Amniotic epithelial cell (primary cell): ENCODE measurements around the gene GALNT5.
A peak's percentile ranks its signal among the peaks of the same experiment; 100 is the strongest.
"Not testable (repeated sequence)": the region's sequence is repeated elsewhere in the genome, so short reads cannot be mapped to it uniquely, and the experiment has no call there.

Experiments
- DNase-seq: peaks from one replicate; pipeline ENCODE4 v3.0.0-alpha.2; 2010; ENCODE audit warnings: low read depth

GALNT5 gene, protein sequence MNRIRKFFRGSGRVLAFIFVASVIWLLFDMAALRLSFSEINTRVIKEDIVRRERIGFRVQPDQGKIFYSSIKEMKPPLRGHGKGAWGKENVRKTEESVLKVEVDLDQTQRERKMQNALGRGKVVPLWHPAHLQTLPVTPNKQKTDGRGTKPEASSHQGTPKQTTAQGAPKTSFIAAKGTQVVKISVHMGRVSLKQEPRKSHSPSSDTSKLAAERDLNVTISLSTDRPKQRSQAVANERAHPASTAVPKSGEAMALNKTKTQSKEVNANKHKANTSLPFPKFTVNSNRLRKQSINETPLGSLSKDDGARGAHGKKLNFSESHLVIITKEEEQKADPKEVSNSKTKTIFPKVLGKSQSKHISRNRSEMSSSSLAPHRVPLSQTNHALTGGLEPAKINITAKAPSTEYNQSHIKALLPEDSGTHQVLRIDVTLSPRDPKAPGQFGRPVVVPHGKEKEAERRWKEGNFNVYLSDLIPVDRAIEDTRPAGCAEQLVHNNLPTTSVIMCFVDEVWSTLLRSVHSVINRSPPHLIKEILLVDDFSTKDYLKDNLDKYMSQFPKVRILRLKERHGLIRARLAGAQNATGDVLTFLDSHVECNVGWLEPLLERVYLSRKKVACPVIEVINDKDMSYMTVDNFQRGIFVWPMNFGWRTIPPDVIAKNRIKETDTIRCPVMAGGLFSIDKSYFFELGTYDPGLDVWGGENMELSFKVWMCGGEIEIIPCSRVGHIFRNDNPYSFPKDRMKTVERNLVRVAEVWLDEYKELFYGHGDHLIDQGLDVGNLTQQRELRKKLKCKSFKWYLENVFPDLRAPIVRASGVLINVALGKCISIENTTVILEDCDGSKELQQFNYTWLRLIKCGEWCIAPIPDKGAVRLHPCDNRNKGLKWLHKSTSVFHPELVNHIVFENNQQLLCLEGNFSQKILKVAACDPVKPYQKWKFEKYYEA

DNA sequence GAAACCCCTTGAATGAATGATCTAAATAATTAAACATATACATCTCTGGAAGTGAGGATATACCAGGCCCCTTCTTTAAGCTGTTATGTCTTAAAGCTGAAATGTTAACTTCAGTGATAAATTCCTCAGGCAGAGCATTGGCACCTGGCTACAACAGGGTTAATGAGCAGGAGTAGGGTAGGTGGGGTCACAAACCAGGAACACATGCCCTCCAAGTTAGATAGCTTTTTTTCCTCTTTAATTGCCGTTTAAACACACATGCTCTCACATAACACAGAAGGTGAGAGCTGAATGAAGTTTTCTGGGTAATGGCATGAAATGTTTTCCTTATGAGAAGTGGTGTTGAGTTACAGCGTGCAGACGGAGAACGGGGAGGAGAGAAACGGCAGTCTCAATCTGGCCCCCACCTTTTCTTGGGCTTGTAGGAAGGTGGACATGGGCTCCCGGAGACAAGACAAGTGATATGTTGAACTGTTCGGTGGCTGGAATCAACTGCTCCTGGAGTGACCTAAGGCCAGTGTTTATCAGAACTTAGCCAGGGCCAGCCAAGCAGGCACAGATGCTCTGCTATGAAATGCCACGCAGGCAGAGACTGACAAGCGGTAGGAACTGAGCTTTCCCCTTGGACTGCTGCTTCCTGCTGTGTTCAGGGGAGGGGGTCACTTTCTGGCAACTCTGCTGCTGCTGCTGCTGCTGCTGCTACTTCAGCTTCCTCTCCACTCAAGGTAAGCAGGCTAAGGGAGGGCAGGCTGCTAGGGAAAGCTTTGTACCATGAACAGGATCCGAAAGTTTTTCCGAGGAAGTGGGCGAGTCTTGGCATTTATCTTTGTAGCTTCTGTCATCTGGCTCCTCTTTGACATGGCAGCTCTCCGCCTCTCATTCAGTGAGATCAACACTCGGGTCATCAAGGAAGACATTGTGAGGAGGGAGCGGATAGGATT is at the start of gene GALNT5:
Gene GALNT5, plus strand, starts transcription at position 394 of the 941 bp plus-strand sequence. Its CDS starts 378 bp downstream, at position 772.
- peak; percentile 20 for DNase-seq

DNA sequence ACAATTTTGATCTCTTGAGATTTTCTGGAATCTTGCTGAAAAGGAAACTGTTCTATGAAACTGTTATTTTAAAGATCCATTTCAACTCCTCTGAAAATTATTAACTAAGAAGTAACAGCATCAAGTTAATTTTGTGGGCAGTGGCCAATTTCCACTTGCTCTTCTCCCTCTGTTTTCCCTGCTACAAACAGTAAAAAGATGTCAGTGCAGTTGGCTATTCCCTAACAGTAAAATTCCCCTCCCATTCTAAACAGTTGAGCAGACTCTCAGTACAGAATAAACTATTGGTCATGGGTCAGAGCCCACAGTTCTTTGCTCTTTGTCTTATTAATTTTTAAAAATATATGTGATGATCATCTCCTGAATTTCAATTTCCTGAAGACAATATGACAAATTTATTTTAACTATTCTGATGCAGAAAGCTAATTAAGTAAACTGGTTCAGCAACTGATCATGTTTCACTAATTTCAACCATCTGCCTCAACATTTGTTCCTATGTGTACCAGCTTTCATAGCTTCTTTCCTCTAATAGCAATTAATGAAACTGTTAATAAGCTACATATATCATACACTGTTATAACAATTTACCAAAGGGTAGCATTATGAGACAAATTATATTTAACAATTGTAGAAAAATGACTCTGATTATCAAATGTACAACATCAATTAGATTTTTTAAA is 41.1 kb upstream of the GALNT5 start:
- DNase-seq = no peak

GRCh38 chr2:157217409-157217808 is 40.1 kb upstream of the GALNT5 start:
- DNase-seq = no peak

DNA sequence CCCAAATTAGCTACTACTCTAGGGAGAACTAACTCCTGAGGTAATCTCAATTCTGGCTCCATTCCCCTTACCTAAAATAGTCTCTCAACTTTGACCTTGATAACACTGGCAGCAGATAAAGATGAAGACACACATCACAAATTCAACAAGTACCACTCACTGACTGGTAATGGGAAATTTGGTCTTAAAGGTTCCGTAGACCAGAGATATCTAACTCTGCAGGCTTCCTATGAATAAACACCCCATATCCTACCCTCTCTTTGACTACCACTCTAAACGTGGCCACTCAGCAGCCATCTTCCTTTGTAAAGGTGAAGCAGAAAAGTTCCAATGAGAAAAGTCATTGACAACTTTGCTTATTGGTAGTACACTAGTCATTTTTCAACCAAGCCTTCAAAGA is 38.6 kb upstream of the GALNT5 start:
- DNase-seq = no peak

DNA sequence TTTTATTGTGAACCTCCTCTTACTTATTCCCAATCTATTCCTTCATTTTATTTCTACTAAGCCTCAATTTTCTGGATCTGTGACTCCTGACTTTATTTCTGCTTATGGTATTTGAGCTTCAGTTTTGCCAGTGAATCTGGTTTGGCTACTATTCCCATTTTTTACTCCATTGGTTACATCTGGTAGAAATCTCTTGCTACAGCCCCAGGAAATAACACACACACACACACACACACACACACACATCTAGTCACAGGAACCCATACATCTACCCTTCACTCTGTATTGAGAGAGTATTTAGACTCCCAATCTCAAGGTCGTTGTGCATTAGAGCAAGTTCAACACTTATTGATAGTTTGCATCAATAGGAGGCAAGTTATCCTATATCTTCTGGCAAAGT is 37.0 kb upstream of the GALNT5 start:
- DNase-seq = no peak

DNA sequence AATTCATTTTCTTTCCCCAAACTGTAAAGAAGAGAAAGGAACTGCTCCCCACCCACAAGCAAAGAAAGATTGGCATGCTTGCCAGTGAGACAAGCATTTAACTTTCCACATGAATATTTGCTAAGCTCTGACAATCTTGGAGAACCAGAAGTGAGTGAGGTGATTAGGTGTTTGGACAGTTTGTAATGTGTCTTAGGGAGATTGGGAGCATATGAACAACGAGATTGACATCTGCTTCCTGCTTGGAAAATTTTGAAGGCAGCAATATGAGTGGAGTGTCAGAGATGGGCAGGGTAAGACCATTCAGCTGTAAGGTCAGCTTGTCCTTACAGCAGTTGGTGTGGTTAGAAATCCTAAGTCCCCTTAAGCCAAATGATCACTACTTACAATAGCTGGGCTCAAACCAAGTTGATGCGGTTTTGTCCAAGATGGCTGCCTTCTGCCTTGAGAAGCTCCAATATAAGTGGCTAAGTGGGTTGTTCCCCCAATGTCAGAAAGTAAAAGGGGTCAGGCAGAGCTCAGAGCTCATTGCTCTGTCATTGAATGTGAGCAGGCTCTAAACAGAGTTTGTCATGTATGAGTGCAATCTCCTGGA is 36.0 kb upstream of the GALNT5 start:
- no peak for DNase-seq

DNA sequence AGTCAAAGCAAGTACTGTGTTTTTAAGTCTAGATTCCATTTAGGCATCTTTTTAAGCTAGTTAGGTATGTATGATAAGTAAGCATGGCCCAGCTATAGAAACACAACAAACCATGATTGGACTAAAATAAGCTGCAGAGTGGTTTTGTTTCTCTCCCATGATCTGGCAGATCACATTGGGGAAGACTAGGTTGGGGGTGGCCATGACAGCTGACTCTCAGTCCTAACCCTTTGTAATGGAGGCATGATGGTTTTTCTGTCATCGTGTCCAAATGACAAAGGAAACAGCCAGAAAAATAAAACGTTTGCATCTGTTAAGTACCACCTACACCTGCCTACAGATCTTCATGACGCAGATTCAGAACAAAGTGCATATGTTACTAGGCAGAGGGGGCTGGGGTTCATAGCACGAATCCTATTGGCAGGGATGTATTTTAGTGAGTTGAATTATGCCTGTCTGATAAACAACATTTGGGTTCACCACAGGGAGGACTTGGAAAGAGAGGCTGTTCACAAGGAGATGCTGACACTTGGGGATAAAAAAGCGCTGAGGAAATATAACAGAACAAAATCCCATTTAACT is 33.8 kb upstream of the GALNT5 start:
- no peak for DNase-seq

DNA sequence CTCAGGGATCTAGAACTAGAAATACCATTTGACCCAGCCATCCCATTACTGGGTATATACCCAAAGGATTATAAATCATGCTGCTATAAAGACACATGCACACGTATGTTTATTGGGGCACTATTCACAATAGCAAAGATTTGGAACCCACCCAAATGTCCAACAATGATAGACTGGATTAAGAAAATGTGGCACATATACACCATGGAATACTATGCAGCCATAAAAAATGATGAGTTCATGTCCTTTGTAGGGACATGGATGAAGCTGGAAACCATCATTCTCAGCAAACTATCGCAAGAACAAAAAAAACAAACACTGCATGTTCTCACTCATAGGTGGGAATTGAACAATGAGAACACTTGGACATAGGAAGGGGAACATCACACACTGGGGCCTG is 33.1 kb upstream of the GALNT5 start:
- DNase-seq = not testable (repeated sequence)

DNA sequence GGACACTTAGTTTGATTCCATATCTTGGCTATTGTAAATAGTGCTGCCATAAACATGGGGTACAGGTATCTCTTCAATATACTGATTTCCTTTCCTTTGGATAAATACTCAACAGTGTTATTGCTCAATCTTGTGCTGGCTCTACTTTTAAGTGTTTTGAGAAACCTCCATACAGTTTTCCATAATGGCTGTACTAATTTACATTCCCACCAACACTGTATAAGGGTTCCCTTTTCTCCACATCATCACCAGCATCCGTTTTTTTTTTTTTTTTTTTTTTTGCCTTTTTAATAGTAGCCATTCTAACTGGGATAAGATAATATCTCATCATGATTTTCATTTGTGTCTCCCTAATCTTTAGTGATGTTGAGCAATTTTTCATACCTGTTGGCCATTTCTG is 29.9 kb upstream of the GALNT5 start:
- DNase-seq = no peak

- DNase-seq = no peak
Observed at GRCh38 chr2:157228946-157229345, 28.6 kb upstream of the GALNT5 start.

- DNase-seq = peak; percentile 86
Observed at GRCh38 chr2:157229572-157229971, 27.9 kb upstream of the GALNT5 start.

GRCh38 chr2:157231476-157231875 is 26.0 kb upstream of the GALNT5 start:
- peak; percentile 17 for DNase-seq

GRCh38 chr2:157233506-157233905 is 24.0 kb upstream of the GALNT5 start:
- peak; percentile 78 for DNase-seq

- peak; percentile 17 for DNase-seq
Observed at GRCh38 chr2:157236404-157236803, 21.1 kb upstream of the GALNT5 start.

DNA sequence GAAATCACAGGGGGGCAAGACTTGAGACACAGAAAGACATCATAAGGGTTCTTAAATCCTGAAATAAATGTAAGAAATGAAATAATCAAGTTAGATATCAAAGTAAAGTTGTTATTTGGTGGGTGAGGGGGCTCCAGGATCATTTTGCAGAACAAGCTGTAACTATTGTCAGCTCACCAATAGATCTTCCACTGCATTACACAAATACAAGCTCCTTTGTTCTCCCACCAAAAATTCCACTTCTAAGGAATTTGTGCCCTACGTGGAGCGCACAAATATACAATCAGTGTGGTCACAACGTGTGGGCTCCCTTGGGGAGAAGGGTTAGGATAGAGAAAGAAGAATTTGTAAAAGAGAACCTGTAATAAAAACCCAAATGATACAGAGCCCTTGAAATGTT is 19.2 kb upstream of the GALNT5 start:
- DNase-seq = no peak

- no peak for DNase-seq
Observed at GRCh38 chr2:157244691-157245090, 12.8 kb upstream of the GALNT5 start.

- no peak for DNase-seq
Observed at GRCh38 chr2:157245144-157245840, 12.2 kb upstream of the GALNT5 start.

GRCh38 chr2:157245846-157246764 is 11.4 kb upstream of the GALNT5 start:
- peak; percentile 80 for DNase-seq
